Neuronal stem cell (in vitro differentiated cells): ENCODE results near the gene SPSB3.

Experiments
- DNase-seq: peaks from one replicate; pipeline ENCODE4 v3.0.0-alpha.2; 2013; ENCODE audit warnings: low spot score
- H2AFZ ChIP-seq: one replicate; pipeline ENCODE4 v1.6.1; 2013; ENCODE audit warnings: mild to moderate bottlenecking, low read length, inconsistent platforms
- H2AK5ac ChIP-seq: 2 replicates; pipeline ENCODE4 v1.6.1; 2013; ENCODE audit warnings: low read depth, mild to moderate bottlenecking, inconsistent platforms, low read length, moderate library complexity, mixed read lengths
- H2BK120ac ChIP-seq: 2 replicates; pipeline ENCODE4 v1.6.1; 2013; ENCODE audit warnings: low read depth, mild to moderate bottlenecking, inconsistent platforms, low read length, moderate library complexity, mixed read lengths
- H2BK12ac ChIP-seq: one replicate; pipeline ENCODE4 v1.6.1; 2013; ENCODE audit warnings: low read length, inconsistent platforms
- H2BK15ac ChIP-seq: 2 replicates; pipeline ENCODE4 v1.6.1; 2013; ENCODE audit warnings: mild to moderate bottlenecking, low read length, inconsistent platforms, mixed read lengths
- H2BK5ac ChIP-seq: one replicate; pipeline ENCODE4 v1.6.1; 2013; ENCODE audit warnings: inconsistent platforms, mild to moderate bottlenecking, low read length, moderate library complexity
- H3K14ac ChIP-seq: one replicate; pipeline ENCODE4 v1.6.1; 2013; ENCODE audit warnings: low read length, inconsistent platforms
- H3K18ac ChIP-seq: 2 replicates; pipeline ENCODE4 v1.6.1; 2013; ENCODE audit warnings: low read length, inconsistent platforms
- H3K23ac ChIP-seq: 2 replicates; pipeline ENCODE4 v1.6.1; 2013; ENCODE audit warnings: low read depth, mild to moderate bottlenecking, mixed read lengths, low read length, inconsistent platforms; ENCODE audit not compliant: poor library complexity
- H3K27ac ChIP-seq: replicated peaks from 3 replicates; pipeline ENCODE4 v1.5.1; 2013; ENCODE audit warnings: low read length, inconsistent platforms
- H3K27me3 ChIP-seq, 3 experiments: 2 replicates each; pipeline ENCODE4 v1.6.1; 2013; ENCODE audit warnings: low read length in 3 of 3, mild to moderate bottlenecking in 2 of 3, inconsistent platforms in 1 of 3, low read depth in 1 of 3, mixed read lengths in 1 of 3, moderate library complexity in 1 of 3; ENCODE audit not compliant: control insufficient read depth in 3 of 3, insufficient read depth in 3 of 3
- H3K36me3 ChIP-seq, 2 donors: replicated peaks in 1 of 2; 2 replicates each; pipeline ENCODE4 v1.6.1; 2013; ENCODE audit warnings: low read length in 2 of 2; ENCODE audit not compliant: control insufficient read depth in 2 of 2, insufficient read depth in 2 of 2
- H3K4ac ChIP-seq: 2 replicates; pipeline ENCODE4 v1.6.1; 2013; ENCODE audit warnings: inconsistent platforms, mild to moderate bottlenecking, low read length, moderate library complexity
- H3K4me1 ChIP-seq, 2 donors: 1 replicate in 1 of 2; 2 replicates in 1 of 2; pipeline ENCODE4 v1.6.1; 2013; ENCODE audit warnings: low read length in 2 of 2, low read depth in 1 of 2; ENCODE audit not compliant: control insufficient read depth in 2 of 2, insufficient read depth in 1 of 2
- H3K4me2 ChIP-seq: one replicate; pipeline ENCODE4 v1.6.1; 2013; ENCODE audit warnings: mild to moderate bottlenecking, low read length, inconsistent platforms; ENCODE audit not compliant: insufficient read depth, poor library complexity, severe bottlenecking
- H3K4me3 ChIP-seq, 2 donors: 2 replicates each; pipeline ENCODE4 v1.5.1; 2013; ENCODE audit warnings: low read length in 2 of 2, mild to moderate bottlenecking in 2 of 2, inconsistent platforms in 1 of 2, moderate library complexity in 1 of 2
- H3K79me1 ChIP-seq: one replicate; pipeline ENCODE4 v1.6.1; 2013; ENCODE audit warnings: low read depth, mild to moderate bottlenecking, inconsistent platforms, low read length, moderate library complexity
- H3K9ac ChIP-seq: one replicate; pipeline ENCODE4 v1.6.1; 2013; ENCODE audit warnings: mild to moderate bottlenecking, low read depth, low read length, inconsistent platforms; ENCODE audit not compliant: poor library complexity
- H3K9me3 ChIP-seq, 2 donors: replicated peaks in 1 of 2; 2 replicates each; pipeline versions ENCODE3 to v1.6.1; 2013; ENCODE audit warnings: low read length in 2 of 2, mild to moderate bottlenecking in 2 of 2, inconsistent platforms in 1 of 2, low read depth in 1 of 2, mixed read lengths in 1 of 2, moderate library complexity in 1 of 2; ENCODE audit not compliant: control insufficient read depth in 2 of 2, insufficient read depth in 1 of 2
- H4K8ac ChIP-seq: one replicate; pipeline ENCODE4 v1.6.1; 2013; ENCODE audit warnings: low read depth, mild to moderate bottlenecking, inconsistent platforms, low read length, moderate library complexity
- H4K91ac ChIP-seq: one replicate; pipeline ENCODE4 v1.6.1; 2013; ENCODE audit warnings: low read length, low read depth, mild to moderate bottlenecking, inconsistent platforms; ENCODE audit not compliant: poor library complexity
- WGBS, 2 donors: extraction: QIAGEN DNeasy Blood & Tissue Kit; methylation state at CpG; one replicate each; pipeline ENCODE4 v1.1.7; 2013; ENCODE audit warnings: missing lambda C conversion rate in 2 of 2, mixed read lengths in 1 of 2; ENCODE audit not compliant: insufficient read length in 2 of 2, insufficient replicate concordance in 1 of 2; ENCODE audit errors: extremely low coverage in 2 of 2; 5-methylcytosine and 5-hydroxymethylcytosine counted together
- small RNA-seq: library from polyadenylated mRNA; stranded (forward); fragments of <200 nt; extraction: miRNeasy Mini kit (QIAGEN cat#:217004); gene quantifications from one replicate; pipeline ENCODE3, GENCODE V24; 2013; ENCODE audit not compliant: insufficient read depth

SPSB3 gene

GRCh38 chr16:1729026-1729425 lies 53.3 kb downstream of the SPSB3 start:
- H2BK12ac ChIP-seq, result no peak overlapping the region
- no peak overlapping the region for H2BK120ac ChIP-seq
- no peak overlapping the region for H3K18ac ChIP-seq
- no peak overlapping the region for H3K23ac ChIP-seq
- no peak overlapping the region for H3K9ac ChIP-seq
- WGBS, 2 donors, result no CpG with 5 or more reads among the region's 18 CpGs
- no peak overlapping the region for H2BK15ac ChIP-seq
- H4K91ac ChIP-seq, result no peak overlapping the region
- peaks cover 5% of the 10 kb centered on the region for H3K79me1 ChIP-seq
- no peaks in the 10 kb centered on the region for H3K4me1 ChIP-seq
- peaks cover 45 to 82% of the 10 kb centered on the region in 2 donors for H3K36me3 ChIP-seq
- H2AK5ac ChIP-seq, result no peak overlapping the region
- no peak overlapping the region for H3K4me3 ChIP-seq
- H3K14ac ChIP-seq, result no peak overlapping the region
- no peak for DNase-seq
- H3K27ac ChIP-seq, result no peak overlapping the region
- H4K8ac ChIP-seq, result no peak overlapping the region
- H3K4me2 ChIP-seq, result no peak overlapping the region
- no peaks in the 10 kb centered on the region for H3K27me3 ChIP-seq
- no peak overlapping the region for H2BK5ac ChIP-seq
- no peak overlapping the region for H2AFZ ChIP-seq
- peak overlapping the region; percentile 23 for H3K4ac ChIP-seq
- peaks cover 0 to 2% of the 10 kb centered on the region in 2 donors for H3K9me3 ChIP-seq

GRCh38 chr16:1727651-1728624 lies 54.4 kb downstream of the SPSB3 start:
- Histone ChIP-seq H2BK5ac (no peak overlapping the region), H4K91ac (no peak overlapping the region), H3K9ac (peak overlapping the region; percentile 72), H2AK5ac (no peak overlapping the region), H3K18ac (no peak overlapping the region), H3K4me1 (no peaks in the 10 kb centered on the region), H3K79me1 (peaks cover 8% of the 10 kb centered on the region), H3K23ac (peak overlapping the region; percentile 65), H2BK12ac (no peak overlapping the region), H2BK120ac (no peak overlapping the region), H3K4me2 (no peak overlapping the region), H3K14ac (peak overlapping the region; percentile 47), H3K27ac (no peak overlapping the region), H4K8ac (no peak overlapping the region), H3K4me3 (peak overlapping the region in 1 of 2 donors; percentile 29), H2AFZ (no peak overlapping the region), H3K4ac (no peak overlapping the region), H3K36me3 (peaks cover 35 to 72% of the 10 kb centered on the region in 2 donors), H3K27me3 (no peaks in the 10 kb centered on the region), H3K9me3 (peaks cover 0 to 2% of the 10 kb centered on the region in 2 donors), H2BK15ac (no peak overlapping the region)
- no CpG with 5 or more reads among the region's 37 CpGs for WGBS, 2 donors
- no peak for DNase-seq

Small RNA genes within 50 kb of the gene (small RNA-seq; reads per million reads assigned to genes)
- gene MIR3177, result 83.2 reads per million, percentile 96 among the genes with 10 or more reads in this experiment
